ENCODE results near the gene KDM4E.
"Not testable (repeated sequence)": the region's sequence is repeated elsewhere in the genome, so short reads cannot be mapped to it uniquely, and the experiment has no call there.

The KDM4E gene

GRCh38 chr11:95042906-95043305, 17.8 kb downstream of the KDM4E start:
- Histone ChIP-seq H3K4me1 (ENCODE audit: low read depth, poor library complexity, severe bottlenecking) (no peaks in the 10 kb centered on the region), H3K27ac (no peak overlapping the region), H3K79me2 (ENCODE audit: insufficient read depth, low read depth) (no peaks in the 10 kb centered on the region), H3K36me3 (ENCODE audit: insufficient read depth) (no peaks in the 10 kb centered on the region), H3K4me3 (IDR thresholded peaks at IDR 0.05; ENCODE audit: insufficient read depth, low read depth, low read length) (no peak overlapping the region), H2AFZ (ENCODE audit: low read depth) (no peak overlapping the region), H3K27me3 (ENCODE audit: insufficient read depth, low read depth) (no peaks in the 10 kb centered on the region), H3K4me2 (no peak overlapping the region), H4K20me1 (ENCODE audit: insufficient read depth) (no peaks in the 10 kb centered on the region), H3K9ac (no peak overlapping the region)
- no peak for TF ChIP-seq CTCF (conservative IDR thresholded peaks at IDR 0.05; ENCODE audit: low read depth, low read length)

GRCh38 chr11:95044010-95044409, 19.0 kb downstream of the KDM4E start:
- Histone ChIP-seq H3K79me2 (ENCODE audit: insufficient read depth, low read depth) (no peaks in the 10 kb centered on the region), H3K27me3 (ENCODE audit: insufficient read depth, low read depth) (no peaks in the 10 kb centered on the region), H3K27ac (no peak overlapping the region), H3K4me1 (ENCODE audit: low read depth, poor library complexity, severe bottlenecking) (no peaks in the 10 kb centered on the region), H3K4me3 (IDR thresholded peaks at IDR 0.05; ENCODE audit: insufficient read depth, low read depth, low read length) (no peak overlapping the region), H2AFZ (ENCODE audit: low read depth) (no peak overlapping the region), H3K36me3 (ENCODE audit: insufficient read depth) (no peaks in the 10 kb centered on the region), H4K20me1 (ENCODE audit: insufficient read depth) (no peaks in the 10 kb centered on the region), H3K4me2 (no peak overlapping the region), H3K9ac (no peak overlapping the region)
- TF ChIP-seq CTCF (conservative IDR thresholded peaks at IDR 0.05; ENCODE audit: low read depth, low read length), result no peak

GRCh38 chr11:95045812-95046211, 20.8 kb downstream of the KDM4E start:
- Histone ChIP-seq H3K4me3 (IDR thresholded peaks at IDR 0.05; ENCODE audit: insufficient read depth, low read depth, low read length) (no peak overlapping the region), H3K9ac (no peak overlapping the region), H3K79me2 (ENCODE audit: insufficient read depth, low read depth) (no peaks in the 10 kb centered on the region), H3K4me1 (ENCODE audit: low read depth, poor library complexity, severe bottlenecking) (no peaks in the 10 kb centered on the region), H3K36me3 (ENCODE audit: insufficient read depth) (no peaks in the 10 kb centered on the region), H2AFZ (ENCODE audit: low read depth) (no peak overlapping the region), H3K27ac (no peak overlapping the region), H3K4me2 (no peak overlapping the region), H3K27me3 (ENCODE audit: insufficient read depth, low read depth) (no peaks in the 10 kb centered on the region), H4K20me1 (ENCODE audit: insufficient read depth) (no peaks in the 10 kb centered on the region)
- no peak for TF ChIP-seq CTCF (conservative IDR thresholded peaks at IDR 0.05; ENCODE audit: low read depth, low read length)

- H3K4me3 ChIP-seq (IDR thresholded peaks at IDR 0.05; ENCODE audit: insufficient read depth, low read depth, low read length); H2AFZ ChIP-seq (ENCODE audit: low read depth); H3K36me3 ChIP-seq (ENCODE audit: insufficient read depth); H3K4me1 ChIP-seq (ENCODE audit: low read depth, poor library complexity, severe bottlenecking); H3K27me3 ChIP-seq (ENCODE audit: insufficient read depth, low read depth); H3K27ac ChIP-seq; H4K20me1 ChIP-seq (ENCODE audit: insufficient read depth); H3K79me2 ChIP-seq (ENCODE audit: insufficient read depth, low read depth); H3K4me2 ChIP-seq; H3K9ac ChIP-seq: not testable (repeated sequence)
These were observed 24.1 kb downstream of the KDM4E start, which contains the start of gene KDM4F for GRCh38 chr11:95049122-95049521. Gene KDM4F (plus strand): TSS chr11:95049422.

- H2AFZ ChIP-seq (ENCODE audit: low read depth), result no peak overlapping the region
- H3K27ac ChIP-seq, result no peak overlapping the region
- H3K4me1 ChIP-seq (ENCODE audit: low read depth, poor library complexity, severe bottlenecking), result no peaks in the 10 kb centered on the region
- H3K36me3 ChIP-seq (ENCODE audit: insufficient read depth), result no peaks in the 10 kb centered on the region
- H3K9ac ChIP-seq, result no peak overlapping the region
- no peaks in the 10 kb centered on the region for H3K79me2 ChIP-seq (ENCODE audit: insufficient read depth, low read depth)
- H3K4me2 ChIP-seq, result no peak overlapping the region
- TF ChIP-seq CTCF (conservative IDR thresholded peaks at IDR 0.05; ENCODE audit: low read depth, low read length), result no peak
- no peaks in the 10 kb centered on the region for H4K20me1 ChIP-seq (ENCODE audit: insufficient read depth)
- H3K4me3 ChIP-seq (IDR thresholded peaks at IDR 0.05; ENCODE audit: insufficient read depth, low read depth, low read length), result no peak overlapping the region
- H3K27me3 ChIP-seq (ENCODE audit: insufficient read depth, low read depth), result no peaks in the 10 kb centered on the region
These were observed 25.6 kb downstream of the KDM4E start for GRCh38 chr11:95050595-95051202.
